NCI-H748 treated with DMSO at 0.1 percent for 48 hours (cell line): ENCODE results near the gene SH3PXD2A.

ENCODE experiments used
- DNase-seq: peaks from one replicate; lab custom pipeline; 2025; lab: John Stamatoyannopoulos, UW

SH3PXD2A gene

DNA sequence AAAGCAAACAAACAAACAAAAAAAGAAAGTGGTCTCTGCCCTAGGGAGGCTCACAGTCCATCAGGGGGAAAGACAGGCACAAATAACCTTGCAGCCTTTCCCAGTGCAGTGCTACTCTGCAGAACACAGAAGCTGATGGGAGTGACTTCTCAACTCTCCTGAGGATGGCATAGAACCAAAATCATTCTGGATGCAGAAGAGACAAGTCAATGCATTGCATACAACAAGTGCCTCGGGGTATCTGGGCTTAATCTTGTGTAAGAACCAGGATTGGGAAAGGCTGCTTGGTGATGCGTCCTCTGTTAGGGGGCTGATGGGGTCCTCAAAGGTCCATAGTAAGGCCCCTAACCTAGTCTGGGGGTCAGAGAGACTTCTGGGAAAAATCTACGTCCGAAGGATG, 293.0 kb downstream of the SH3PXD2A start:
- no peak for DNase-seq

DNA sequence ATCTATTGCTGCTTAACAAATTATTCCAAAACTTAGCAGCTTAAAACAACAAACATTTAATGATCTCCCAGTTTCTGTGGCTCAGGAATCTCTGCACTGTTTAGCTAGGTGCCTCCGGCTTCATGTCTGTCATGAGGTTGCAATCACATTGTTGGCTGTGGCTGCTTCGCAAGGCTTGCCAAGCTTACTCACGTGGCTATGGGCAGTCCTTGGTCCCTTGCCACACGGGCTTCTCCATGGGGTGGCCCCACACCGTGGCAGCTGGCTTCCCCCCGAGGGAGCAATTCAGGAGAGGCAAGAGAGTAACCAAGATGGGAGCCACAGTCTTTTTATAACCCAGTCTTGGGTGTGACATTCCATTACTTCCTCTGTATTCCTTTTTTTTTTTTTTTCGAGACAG, 294.5 kb downstream of the SH3PXD2A start:
- DNase-seq = no peak

DNA sequence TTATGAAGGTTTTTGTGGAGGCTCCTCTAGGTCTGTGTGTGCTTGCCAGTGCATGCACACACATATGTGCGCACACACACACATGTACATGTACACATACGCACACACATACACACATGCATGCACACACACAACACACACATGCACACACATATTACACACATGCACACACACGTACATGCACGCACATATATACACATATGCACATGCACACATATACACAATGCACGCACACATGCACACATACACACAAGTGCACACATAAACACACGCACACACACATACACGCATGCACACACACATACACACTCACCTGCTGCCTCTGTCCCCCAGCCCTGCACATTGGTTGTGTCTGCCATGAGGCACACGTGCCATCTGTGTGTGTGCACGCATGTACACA, 295.6 kb downstream of the SH3PXD2A start:
- no peak for DNase-seq

DNA sequence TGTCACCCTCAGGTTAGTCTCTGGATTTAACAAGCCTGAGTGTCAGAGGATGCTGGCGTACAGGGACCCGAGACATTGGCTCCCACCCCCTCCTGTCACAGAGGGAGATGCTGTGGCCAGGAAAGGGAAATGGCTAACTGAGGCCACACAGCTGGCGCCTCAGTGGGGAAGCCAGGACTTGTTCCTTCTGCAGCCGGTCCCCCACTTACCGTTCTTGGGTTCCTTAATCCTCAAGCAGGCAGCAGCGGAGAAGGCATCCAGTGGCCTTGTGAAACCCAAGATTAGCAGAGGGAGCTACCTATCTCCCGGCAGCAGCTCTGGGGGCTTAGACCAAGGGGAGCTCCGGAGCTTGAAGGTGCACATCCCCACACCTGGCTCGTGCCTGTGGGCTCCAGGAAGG, 296.5 kb downstream of the SH3PXD2A start:
- DNase-seq = no peak

DNA sequence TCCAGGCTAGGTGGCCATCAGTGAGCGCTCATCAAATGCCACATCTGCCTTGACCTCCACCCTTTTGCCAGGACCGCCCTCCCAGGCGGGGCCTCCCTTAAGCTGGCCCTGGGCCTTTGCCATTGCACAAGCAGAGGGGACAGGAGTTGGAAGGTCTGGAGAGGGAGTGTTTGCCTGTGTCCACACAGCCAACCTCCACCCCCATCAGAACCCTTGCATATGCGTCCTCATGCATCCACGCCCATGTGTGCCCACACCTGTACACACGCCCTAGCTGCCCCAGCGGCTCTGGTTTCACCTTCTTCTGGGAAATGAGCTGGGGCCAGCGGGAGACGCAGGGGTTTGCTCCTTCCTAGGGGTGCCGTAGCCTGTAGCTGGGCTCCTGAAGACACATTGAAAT, 297.9 kb downstream of the SH3PXD2A start:
- DNase-seq = no peak

DNA sequence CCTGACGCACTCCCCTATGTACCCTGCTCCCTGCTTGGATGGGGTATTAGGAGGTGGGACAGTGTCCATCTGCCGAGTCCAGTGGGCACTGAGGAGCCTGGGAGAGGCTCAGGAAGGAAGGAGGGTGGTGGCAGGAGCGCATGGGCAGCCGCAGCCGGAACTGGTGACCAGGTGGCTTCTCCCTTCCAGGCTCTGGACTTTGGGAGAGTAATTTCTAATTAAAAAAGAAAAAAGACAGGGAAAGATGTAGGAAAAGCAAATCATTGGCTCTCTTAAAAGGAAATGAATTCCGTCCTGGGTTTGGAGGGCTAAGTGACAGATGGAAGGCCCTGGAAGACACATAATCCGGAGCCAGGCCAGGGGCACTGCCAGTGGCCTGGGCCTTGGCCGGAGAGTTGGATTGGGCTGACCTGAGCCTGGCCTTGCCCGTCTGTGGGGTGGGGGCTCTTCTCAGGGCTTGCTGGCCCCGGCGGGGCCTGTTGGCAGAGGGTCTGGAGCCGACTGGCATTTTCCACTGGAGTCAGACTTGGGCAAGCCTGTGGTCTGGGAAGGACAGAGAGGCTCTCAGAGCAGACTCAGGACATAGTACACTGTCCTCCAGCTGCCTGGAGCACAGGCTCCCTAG, 298.9 kb downstream of the SH3PXD2A start:
- no peak for DNase-seq

DNA sequence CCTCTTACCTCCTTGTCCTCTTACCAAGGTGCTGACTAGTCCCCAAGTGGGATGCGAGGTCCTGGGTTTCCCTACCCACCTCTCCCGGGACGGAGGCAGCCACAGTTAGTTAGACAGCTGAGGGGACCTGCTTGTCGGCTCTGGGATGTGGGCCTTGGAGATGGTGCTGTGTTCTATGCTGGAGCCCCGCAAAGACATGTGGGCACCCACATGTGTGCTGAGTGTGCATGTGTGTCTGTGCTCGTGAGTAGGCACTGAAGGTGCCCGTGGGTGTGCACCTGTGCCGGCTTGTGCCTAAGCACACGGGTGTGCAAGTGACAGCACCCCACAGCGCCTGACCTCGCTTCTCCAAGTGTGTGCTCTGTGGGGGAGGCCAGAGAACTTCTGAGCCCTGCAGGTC, 299.7 kb downstream of the SH3PXD2A start:
- DNase-seq = no peak

DNA sequence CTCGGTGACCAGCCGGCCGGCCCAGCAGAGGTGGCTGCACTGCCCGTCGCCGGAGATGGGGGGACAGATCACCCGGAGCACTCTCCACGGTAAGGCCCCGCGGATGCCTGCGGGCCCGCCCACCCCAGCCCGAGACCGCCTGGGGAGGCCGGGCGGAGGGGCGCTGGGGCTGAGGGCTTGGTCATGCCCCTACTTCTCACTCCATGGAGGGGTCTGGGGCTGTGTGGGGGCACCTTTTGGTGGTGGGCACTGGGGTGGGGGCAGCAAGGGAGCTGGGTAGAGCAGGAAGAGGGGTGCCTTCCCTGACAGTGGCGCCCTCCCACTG, 300.1 kb downstream of the SH3PXD2A start:
- no peak for DNase-seq

DNA sequence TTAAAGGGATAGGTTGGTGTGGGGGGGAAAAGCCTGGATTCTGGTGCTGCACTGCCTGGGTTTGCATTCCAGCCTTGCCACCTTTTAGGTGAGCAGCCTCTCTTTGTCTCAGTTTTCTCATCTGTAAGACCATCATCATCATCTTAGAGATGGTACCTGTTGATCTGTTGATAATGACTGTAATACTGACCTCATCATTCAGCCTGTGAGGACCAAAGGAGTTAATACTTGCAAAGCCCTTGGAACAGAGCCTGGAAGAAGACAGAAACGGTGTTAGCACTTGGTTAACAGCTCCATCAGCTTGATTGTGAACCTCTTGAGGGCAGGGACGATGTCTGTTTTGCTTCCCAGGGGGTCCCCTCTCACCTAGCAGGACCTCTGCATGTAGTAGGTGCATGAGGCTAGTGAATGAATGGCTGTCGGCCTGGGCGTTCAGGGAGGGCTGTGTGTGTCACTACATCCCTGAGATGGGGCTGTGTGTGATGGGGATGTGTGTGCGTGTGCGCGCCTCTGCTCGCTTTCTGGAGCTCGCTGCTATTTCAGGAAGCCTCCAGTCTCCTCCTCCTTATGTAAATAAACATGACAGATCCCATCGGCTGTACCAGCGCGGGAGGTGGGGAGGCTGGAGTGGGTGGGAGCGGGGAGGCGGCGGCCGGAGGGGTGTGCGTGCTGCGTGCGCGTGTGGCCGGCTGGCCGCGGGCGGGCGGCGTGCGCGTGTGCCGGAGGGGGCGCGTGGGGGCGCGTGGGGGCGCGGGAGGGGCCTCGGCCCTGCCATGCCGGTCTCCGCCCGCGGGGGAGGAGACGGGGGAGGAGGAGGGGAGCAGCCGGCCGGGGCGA, 300.7 kb downstream of the SH3PXD2A start:
- DNase-seq = peak; percentile 63

DNA sequence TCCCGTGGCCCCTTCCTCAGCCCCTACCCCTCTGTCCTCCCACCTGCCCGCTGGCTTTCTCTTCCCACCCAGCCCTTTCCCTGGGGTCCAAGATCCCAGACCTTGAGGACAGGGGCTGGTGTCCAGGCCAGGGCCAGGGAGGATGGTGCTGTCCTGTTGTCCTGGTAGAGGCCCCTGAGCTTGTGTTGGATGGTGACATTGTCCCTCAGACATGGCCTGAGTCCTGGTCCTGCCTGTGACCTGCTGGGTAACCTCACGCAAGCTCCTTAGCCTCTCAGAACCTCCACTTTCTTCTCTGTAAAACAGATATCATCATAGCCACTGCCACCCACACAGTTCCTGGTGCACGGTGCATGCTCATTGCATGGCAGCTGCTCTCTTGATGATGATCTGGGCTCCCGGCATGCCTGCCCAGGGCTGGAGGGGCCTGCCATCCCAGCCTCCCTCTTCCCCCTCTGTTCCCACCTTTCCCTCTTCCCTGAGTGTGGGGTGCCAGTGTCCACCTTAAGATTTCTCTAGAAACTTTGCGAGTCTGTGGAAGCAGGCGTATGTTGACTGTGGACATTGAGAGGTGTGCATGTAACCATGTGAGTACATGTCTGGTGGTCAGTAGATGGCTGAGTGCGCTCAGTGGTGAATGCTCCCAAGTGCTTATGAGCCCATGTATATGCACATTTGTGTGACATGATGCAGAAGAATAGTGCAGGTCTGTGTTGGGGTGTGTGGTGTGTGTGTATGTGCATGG, 301.5 kb downstream of the SH3PXD2A start:
- DNase-seq = no peak

DNA sequence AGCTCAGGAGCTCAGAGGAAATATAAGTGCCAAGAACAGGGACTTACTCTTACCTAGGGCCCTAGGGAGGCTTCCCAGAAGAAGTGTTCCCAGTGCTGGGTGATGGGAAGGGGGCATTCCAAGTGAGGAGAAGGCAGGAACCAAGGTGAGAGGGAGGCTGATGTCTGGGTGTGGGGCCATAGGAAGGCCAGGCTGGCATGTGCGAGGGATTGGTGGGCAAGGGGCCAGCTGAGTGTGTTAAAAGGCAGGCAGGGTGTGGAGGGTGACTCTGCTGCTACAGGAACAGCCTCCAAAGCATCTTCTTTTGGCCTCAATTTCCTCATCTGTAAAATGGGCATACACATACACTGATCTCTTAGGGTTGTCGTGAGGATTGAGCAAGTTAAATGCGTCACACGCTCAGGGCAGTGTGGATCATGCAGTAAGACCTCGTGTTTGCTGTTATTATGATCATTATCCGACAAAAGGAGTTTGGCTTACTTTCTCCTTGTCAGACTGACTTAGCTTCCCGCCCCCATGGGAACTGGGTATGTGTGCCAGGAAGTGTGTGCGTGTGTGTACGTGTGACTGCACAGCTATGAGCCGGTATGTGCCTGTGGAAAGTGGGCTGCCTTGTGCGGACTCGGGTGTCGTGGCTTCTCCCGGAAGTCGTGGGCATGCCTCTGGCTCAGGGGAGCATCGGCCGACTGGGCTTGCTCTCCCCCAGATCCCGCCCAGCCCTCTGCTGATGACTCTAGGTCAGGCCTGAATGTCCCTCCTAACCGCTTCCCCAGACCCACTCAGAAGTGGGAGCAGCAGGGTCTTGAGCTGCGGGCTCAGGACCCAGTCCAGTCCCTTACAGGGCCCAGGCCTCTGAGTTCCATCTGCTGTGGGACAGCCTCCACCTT, 302.3 kb downstream of the SH3PXD2A start:
- DNase-seq = no peak

DNA sequence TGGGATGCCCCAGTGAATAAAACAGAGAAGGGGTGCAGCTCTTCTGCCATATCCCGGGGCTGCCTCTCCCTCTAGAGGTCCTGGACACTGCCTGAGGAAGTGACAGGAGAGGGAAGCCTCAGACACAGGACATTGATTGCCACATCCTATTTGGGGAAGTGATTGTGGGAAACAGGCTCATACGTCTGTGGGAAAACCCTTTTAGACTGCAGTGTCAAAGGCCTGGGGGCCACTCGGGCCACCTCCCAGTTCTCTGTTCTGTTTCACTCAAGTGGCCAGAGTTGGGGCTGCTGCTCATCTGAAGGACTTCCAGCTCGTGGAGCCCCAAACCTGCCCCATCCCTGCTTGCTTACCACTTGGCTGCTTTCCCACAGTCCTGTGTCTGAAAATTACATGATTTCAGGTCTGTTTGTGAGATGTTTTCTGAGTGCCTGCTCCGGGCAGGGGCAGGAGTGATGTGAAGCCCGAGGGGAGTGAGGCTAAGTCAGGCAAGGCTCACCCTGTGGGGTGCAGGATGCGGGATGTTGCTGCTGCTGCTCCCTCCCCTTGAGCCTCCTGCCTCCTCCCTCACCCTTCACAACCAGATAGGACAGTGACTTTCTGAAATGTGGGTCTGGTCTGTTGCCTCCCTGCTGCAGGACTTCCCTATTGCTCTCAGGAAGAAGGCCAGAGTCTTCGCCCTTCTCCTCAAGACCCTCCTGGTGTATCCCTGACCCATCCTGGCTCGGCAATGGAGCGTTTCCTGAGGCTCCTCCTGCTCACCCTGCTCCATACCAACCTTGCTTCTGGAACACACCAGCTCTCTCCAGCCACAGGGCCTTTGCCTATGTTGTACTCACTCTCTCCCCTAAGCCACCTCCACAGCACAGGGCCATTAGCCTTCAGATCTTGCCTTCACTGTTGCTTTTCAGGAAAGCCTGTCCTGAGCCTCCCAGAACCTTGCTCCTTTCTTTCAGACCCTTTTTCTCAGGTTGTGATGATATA, 303.5 kb downstream of the SH3PXD2A start:
- no peak for DNase-seq

DNA sequence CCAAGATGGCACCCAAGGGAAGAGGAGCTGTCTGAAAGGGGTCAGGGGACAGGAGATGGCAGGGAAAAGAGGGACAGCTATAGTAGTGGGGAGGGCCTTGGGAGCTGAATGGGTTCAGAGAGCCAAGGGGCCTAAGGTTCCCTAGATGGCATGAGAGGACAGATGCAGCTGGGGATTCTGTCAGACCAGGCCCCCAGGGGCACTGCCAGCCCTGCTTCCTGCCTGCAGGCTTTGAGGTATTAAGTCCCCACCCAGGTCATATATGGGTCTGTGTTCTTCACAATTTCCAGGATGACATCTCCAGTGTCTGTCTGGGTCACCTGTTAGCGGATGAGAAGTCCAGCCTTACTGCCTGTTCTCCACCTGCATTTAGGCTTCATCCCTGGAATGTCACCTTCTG, 305.1 kb downstream of the SH3PXD2A start:
- no peak for DNase-seq

DNA sequence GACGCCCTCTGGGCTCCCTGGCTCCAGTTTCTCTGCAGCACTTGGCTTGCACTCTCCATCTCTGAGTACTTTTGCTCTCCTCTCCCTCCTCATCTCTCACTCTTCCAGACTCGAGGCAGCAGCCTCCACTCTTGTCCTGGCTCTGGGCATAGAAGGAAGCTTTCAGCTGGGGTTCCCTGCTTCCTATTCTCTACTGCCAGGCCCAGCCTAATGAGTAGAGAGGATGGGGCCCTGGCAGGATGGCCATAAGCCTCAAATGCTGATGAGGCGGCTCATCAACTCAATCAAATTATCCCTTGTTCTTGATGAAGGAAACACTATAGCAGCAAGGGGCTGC, 306.1 kb downstream of the SH3PXD2A start:
- no peak for DNase-seq

DNA sequence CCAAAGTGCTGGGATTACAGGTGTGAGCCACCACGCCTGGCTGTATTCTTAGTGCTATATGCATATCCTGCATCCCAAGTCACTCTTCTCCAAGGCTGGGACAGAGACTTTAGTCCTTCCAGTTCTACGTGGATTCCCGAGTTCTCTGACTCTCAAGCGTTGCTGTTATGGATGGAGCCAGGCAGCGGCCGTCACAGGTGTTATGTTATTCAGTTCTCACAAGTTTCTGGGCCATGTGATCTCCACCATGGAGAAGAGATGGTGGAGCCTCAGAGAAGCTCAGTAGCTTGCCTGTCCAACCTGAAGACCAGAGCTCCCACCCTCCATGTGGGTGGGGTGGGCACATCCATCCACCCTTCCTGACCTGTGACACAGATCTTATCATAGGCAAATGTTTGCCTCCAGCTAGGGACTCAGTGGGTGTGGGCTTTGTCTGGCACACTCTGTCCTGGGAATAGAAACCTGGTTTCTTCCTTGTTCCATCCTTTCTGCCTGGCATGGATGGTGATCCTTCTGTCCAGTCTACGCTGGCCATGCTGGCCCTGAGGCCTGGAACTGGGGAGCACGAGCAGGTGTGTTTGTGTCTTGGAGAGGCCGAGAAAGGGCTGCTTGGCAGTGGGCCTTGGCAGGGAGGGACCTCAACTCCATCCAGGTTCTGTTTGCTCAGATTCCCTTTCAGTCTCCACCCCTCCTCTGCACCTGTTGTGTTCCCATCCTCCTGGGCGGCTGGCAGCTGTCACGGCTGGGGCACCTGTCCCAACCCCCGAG, 306.6 kb downstream of the SH3PXD2A start:
- DNase-seq = peak; percentile 58

DNA sequence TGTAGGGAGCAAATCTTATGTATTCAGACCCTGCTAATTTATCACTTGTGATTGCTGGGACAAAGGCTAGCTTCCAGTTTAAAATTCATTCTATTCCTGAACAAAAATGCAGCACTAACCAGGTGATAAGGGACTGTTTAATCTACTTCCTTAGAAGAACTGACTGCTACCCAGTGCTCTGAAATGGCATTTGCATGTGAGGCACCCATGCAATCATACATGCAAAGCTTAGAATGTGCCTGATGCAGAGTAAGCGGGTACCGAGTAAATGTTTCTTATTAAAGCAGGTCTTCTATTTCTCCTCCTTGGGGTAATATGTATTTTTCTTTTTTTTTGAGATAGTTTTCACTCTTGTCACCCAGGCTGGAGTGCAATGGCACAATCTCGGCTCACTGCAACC, 307.4 kb downstream of the SH3PXD2A start:
- DNase-seq = no peak

DNA sequence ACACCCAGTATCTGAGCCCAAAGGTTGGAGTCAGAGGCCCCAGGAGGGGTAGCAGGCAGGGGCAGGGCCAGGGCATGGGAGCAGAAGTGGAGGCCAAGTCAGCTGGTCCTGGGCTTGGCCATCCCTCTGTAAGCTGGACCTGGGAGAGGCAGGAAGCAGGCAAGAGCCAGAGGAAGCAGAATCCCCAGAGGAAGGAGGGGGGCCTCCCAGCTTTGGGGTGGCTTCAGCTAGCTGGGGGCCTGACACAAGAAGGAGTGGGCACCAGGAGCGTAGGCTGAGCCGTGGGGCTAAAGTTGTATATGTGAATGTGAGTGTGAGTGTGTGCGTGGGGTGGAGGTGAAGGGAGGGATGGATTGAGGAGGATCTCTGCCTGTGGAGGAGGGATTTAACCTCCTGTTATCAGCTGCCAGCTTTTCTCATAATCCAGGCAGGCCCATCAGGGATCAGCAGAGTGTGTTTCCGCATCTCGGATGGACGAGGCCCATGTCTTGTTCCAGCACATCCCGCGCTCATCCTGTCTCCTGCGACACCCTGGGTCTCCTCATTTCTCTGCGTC, 307.9 kb downstream of the SH3PXD2A start:
- no peak for DNase-seq

DNA sequence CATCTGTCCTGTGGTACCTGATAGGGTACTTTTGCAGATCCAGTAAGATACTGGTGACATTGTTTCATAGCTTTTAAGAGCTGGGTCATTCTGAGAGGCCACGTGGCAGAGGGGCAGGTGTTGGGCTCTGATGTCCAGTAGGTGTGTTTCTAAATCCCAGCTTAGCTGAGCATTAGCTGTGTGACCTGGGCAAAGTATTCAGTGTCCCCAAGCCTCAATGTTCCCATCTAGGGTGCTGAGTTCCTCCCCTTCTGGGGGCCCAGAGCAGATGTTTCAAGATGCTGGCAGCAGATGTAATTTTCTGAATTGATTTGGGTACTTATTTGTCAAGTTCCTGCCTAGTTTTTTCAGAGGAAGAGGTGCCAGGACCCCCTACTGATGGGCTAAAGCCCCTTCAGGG, 309.0 kb downstream of the SH3PXD2A start:
- no peak for DNase-seq

DNA sequence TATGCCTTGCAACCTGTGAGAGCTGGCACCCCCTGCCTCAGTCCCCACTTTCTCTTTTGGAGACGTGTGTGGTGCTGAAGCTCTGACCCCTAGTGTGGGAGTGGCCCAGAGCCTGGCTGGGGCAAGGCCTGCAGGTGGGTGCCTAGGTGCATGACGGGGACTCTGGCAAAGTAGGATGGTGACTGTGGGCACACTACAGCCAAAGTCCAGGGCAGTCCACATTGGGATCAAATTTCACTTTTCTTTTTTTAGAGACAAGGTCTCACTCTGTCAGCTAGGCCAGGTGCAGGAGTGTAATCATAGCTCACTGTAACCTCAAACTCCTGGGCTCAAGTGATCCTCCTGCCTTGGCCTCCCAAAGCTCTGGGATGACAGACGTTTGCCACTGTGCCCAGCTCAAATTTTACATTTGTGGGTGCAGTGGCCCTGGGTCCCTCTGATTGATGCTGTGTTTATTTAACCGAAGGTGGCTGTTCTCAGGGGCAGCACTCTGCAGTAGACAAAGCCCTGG, 309.6 kb downstream of the SH3PXD2A start:
- DNase-seq = no peak

DNA sequence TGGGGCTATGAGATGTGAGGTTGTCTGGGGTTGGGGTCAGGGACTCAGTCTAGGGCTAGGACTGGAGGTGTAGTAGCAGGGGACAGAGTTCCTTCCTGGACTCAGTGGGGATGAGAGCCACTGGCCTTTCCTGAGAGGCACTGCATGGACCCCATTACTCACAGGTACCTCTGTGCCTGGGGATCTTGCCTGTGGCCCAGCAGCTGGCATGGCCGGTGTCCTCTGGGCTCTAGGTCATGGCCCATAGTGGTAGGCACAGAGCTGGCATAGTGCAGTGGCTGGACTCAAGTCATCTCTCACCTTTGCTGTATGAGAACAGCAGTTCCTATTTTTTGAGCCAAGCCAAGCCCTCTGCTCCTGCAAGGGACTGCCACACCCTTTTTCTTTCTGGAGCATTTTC, 310.0 kb downstream of the SH3PXD2A start:
- no peak for DNase-seq
